HG03439 (cell line): ENCODE measurements around the gene PDE6C.

Source experiments
- ATAC-seq: cut with Tn5 transposase; IDR thresholded peaks from one replicate; pipeline ENCODE4 v1.9.1; 2021; ENCODE audit warnings: mild to moderate bottlenecking, moderate library complexity; ENCODE audit not compliant: unreplicated experiment

The PDE6C gene

GRCh38 chr10:93593749-93594148 is 18.6 kb upstream of the PDE6C start:
- ATAC-seq, result no peak

DNA sequence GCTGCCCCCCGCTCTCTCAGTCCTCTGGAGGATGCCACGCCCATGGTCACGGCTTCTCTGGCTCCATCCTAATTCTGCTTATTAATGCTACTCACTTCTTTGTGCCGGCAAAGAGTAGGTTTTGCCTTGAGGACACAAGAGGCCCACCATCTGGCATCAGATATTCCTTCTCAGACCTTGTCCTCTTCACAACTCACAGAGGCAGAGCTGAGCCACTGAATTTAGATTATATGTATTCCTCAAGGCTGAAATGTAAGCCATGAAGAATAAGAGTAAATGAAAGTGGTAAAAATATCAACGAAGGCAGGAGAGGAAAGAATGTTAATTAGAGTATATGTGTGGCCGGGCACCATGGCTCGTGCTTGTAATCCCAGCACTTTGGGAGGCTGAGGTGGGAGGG is 17.8 kb upstream of the PDE6C start:
- ATAC-seq, result no peak

GRCh38 chr10:93595378-93596161 is 16.8 kb upstream of the PDE6C start:
- no peak for ATAC-seq

GRCh38 chr10:93596539-93596938 is 15.8 kb upstream of the PDE6C start:
- no peak for ATAC-seq

DNA sequence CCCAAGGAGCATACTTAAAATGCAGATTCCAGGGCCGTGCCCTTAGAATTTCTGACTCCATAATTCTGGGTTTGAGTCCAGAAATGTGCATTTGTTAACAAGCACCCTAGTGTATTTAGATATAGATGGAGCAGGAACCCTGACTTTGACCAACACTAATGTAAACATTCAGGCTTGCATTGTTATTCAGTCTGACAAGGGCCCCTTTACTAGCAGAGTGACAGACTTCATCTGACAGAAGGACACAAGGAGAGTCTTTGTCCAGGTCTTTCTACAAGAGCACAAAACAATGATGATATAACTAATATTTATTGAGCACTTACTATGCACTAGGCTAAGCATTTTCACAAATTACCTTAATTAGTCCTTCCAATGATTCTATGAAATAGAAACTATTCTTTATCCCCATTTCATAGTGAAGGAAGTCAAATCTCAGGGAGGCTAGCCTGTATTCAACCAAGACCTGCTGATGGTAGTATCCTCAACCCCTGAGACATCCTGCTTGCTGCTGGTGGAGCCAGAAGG is 15.2 kb upstream of the PDE6C start:
- ATAC-seq, result no peak

DNA sequence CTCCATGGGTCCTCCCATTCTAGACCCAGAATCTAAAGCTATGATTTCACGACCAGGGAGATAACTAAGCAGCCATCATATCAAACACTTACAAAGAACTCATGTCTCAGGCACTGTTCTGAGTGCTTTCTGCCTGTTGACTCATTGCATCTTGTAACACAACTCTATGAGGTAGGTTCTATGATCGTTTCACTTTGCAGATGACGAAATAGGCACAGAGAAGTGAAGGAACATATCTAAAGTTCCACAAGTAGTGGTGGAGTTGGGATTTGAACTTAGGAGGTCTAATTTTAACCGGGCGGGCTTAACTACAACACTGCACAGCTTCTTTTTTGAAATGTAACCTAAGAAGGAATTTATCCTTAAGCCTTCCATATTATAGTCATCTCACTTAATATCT is 14.2 kb upstream of the PDE6C start:
- ATAC-seq, result no peak

DNA sequence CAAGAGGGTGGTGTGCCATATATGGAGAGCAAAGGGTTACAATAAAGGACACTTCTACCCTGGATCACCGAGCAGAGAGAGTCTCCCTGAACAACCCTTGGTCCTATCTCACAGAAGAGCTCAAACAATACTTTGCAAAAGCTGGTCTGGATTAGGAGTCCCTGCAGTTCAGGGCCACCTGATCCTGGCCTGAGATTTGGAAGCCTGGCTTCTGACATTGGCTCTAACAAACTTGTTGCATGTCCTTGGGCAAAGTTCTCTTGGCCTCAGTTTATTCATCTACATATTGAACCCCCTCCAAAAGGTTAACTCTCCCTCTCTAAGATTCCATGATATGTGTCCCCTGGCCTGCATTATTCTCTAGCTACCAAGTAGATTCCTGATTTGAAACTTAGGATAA is 13.0 kb upstream of the PDE6C start:
- no peak for ATAC-seq

DNA sequence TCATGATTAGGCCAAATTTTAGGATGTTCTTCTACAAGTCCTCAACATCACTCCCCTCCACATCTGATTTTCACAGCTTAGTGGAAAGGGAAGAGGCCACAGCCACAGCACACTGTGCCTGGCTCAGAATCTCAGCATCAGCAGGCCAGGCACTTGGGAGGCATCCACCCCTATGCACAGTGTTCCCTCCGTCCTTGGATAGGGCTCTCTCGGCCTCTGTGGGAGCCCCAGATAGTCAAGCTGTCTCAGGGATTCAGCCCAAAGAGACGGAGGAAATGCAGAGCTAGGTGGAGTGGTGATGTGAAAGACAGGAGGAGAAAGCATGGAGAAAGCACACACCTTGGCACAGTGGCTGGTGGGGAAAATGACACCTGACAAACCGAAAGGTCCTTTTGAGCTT is 12.6 kb upstream of the PDE6C start:
- no peak for ATAC-seq

GRCh38 chr10:93600446-93601145 is 11.7 kb upstream of the PDE6C start:
- ATAC-seq, result no peak

GRCh38 chr10:93601146-93601773 is 11.1 kb upstream of the PDE6C start, which contains the start of gene RBP4:
RBP4 (minus strand) TSS chr10:93601235; CDS start chr10:93601028, 207 bp downstream.
- no peak for ATAC-seq

GRCh38 chr10:93601774-93602162 is 10.6 kb upstream of the PDE6C start:
- ATAC-seq, result no peak

DNA sequence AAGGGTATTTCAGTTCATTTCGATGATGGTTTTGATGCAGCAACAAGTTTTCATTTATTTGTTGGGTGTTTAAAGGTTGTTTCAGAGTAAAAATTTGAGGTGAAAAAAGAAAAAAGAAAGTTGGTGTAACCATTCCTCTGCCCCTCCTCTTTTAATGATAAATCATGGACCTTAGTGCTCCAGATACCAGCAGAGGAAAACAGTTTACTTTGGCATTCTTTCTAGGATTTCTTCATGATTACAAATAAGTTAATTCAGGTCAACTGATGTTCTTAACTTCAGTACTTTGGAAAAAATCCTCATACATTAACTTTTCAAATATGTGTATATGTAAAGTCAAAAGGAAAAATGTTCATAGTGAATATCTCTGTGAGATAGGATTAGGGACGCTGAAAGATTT is 9.3 kb upstream of the PDE6C start:
- ATAC-seq, result no peak

DNA sequence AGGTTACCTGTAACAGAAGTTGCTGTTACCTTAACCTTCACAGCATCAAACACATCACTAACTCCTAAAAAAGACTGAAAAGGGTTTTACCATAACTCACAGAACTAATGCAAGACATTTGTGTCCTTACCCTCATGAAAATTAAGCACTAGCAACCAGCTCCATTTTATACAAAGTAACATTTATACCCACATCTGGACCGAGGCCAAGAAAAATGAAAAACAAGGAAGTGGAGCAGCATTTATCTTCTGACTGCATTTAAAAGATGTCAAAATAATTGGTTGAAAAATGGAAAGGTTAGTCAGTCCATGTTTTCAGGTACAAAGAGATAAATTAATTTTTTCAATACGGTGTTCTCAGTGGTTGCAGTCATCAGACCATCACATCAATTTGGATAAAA is 8.2 kb upstream of the PDE6C start:
- ATAC-seq, result no peak

DNA sequence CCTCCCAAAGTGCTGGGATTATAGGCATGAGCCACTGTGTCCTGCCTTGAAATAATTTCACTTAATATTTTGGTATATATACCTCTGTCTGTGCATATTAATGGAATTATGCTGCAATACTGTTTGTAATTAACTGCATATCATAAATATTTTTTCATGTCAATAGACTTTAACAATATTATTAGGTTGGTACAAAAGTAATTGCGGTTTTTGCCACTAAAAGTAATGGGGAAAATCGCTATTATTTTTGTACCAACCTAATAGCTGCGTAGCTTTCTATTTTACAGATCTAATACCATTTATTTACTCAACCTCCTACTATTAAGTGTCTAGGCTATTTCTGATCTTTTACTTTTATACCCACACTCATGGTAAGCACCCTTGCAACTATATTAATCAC is 3.9 kb upstream of the PDE6C start:
- no peak for ATAC-seq

DNA sequence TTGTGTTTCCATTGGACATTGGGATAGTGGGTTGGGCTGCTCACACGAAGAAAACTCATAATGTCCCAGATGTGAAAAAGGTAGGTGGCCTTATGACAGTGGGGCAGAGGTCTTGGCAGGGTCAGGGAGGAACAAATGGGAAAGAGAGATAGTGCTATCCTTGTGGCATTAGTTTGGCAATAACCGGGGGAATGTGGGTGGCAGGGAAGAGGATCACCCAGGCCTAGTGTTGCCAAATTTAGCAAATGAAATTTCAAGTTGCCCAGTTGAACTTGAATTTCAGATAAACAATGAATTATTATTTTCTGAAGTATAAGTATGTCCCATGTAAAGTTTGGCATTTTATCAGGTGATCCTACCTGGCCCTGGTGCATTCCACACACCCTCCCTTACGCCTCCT is 789 bp downstream of the PDE6C start:
- no peak for ATAC-seq

DNA sequence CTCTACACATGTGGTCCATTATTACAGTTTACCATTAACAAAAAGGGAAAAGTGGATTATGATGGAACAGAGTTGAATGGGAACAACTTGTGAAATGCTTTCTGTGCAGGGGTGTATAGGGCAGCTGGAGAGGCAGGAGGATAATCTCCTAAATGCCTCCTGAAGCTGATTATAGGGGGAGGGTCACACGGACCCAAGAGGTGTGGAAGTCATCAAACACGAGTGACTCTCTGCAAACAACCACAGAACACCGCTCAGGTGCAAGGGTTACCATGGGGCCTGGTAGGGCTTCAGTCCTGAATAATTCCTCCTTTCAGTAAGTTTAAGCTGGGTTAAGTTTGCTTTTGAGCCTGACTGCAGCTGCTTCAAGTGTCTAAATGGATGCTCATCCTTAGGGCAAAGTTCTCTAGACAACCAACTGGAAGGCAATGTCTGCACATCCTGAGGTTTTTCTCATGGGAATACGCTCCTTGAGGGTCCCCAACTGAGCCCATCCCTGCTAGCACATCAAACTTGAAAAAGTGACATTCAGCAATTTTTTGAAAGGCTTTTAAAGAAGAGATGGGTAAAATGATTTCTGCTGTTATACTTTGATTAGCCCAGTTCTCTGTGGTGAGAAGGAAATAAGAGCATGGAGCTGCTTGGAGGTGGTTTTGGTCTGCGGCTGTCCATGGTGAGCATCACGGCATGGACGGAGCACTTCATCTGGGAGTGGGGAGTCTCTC is 1.9 kb downstream of the PDE6C start:
- no peak for ATAC-seq

GRCh38 chr10:93615576-93616235 is 3.4 kb downstream of the PDE6C start:
- ATAC-seq, result no peak

DNA sequence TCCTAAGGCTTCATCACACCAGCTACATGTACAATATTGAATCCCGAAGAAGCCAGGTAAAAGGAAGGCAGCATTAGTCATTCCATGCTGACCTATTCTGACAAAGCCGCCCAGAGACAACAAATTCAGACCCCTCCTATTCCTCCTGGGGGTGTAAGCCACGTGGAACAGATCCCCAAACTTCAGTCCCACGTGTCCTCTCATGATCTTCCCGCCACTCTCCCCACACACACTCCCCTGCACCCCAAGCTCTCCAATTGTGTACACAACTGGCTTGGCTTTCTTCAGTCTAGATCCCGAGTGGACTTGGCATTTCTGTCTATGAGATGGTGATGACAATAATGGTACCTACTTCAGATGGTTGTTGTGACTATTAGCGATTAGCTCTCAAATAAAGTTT is 8.6 kb downstream of the PDE6C start:
- ATAC-seq, result no peak

DNA sequence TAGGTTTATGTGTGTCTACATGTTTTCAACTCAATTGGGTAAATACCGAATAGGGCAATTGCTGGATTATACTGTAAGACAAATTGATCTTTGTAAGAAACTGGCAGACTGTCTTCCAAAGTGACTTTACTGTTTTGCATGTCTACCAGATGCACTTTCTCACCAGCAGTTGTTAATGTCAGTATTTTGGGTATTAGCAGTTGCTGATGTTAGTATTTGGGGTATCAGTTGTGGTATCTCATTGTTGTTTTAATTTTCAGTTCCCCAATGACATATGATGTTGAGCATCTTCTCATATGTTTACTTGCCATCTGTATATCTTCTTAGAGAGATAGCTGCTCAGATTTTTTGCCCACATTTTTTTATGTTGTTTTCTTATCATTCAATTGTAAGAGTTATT is 10.6 kb downstream of the PDE6C start:
- no peak for ATAC-seq

GRCh38 chr10:93628858-93629257 is 16.5 kb downstream of the PDE6C start:
- no peak for ATAC-seq
